ENCODE data around the gene PCMTD2.
A peak's percentile ranks its signal among the peaks of the same experiment; 100 is the strongest.

The PCMTD2 gene
- total RNA-seq = 116 reads per million, percentile 85 among the genes with 10 or more reads in this experiment

- peak; percentile 73 for DNase-seq
These were observed at the start of gene PCMTD2 for GRCh38 chr20:64255361-64256281. PCMTD2 (plus strand) TSS chr20:64255748; CDS start chr20:64259966, 4,218 bp downstream.

- DNase-seq = no peak
These were observed 48.9 kb upstream of the PCMTD2 start for GRCh38 chr20:64206614-64207013.

GRCh38 chr20:64207641-64208590 lies 47.6 kb upstream of the PCMTD2 start:
- DNase-seq = no peak

- no peak for DNase-seq
These were observed 46.4 kb upstream of the PCMTD2 start for GRCh38 chr20:64209148-64209547.

GRCh38 chr20:64210656-64211369 lies 44.7 kb upstream of the PCMTD2 start:
- DNase-seq = no peak

DNA sequence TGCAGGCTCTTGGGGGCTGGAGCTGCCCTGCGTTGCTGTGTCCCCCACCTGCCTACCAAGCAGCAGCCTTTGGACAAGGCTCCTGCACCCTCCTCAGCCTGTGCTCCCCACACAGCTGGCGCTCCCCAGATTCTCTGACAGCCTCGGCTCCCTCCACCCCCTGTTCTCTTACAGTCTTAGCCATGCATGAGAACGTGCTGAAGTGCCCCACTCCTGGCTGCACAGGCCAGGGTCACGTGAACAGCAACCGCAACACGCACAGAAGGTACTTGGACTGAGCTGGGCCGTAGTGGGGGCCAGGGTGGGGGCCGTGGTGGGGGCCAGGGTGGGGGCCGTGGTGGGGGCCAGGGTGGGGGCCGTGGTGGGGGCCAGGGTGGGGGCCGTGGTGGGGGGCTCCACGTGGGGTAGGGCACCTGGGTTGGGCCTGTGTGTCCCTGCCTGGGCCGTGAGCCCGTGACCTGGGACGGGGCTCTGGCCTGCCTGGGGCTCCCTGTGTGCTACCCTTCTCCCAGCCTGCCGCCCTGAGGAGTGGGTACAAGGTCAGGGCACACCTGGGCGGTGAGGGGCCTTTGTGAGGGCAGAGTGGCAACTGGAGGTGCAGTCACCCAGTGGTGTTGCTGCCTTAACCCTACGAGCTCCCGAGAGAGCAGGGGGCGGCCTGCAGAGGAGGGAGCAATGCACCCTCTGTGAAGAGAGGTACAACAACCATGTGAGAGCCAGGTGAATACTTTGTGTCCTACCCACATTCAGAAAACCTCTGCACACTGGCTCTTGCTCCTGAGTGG lies 43.5 kb upstream of the PCMTD2 start:
- no peak for DNase-seq

- DNase-seq = no peak
These were observed 42.8 kb upstream of the PCMTD2 start for GRCh38 chr20:64212755-64213154.

DNA sequence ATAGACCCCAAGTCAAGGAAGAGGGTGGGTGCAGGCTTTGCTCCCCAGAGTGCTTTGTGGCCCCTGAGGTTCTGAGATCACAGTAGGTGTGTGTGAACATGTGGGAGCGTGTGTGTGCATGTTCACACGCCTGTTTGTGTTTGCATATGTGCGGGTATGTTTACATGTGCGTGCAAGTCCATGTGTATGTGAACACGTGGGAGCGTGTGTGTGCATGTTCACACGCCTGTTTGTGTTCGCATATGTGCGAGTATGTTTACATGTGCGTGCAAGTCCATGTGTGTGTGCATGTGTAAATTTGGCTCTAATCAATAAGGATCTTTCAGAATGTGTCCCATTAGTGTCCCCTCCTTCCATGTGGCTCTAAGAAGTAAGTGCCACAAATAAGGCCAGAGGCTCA lies 41.4 kb upstream of the PCMTD2 start:
- DNase-seq = no peak

- no peak for DNase-seq
These were observed 40.6 kb upstream of the PCMTD2 start for GRCh38 chr20:64214952-64215351.

DNA sequence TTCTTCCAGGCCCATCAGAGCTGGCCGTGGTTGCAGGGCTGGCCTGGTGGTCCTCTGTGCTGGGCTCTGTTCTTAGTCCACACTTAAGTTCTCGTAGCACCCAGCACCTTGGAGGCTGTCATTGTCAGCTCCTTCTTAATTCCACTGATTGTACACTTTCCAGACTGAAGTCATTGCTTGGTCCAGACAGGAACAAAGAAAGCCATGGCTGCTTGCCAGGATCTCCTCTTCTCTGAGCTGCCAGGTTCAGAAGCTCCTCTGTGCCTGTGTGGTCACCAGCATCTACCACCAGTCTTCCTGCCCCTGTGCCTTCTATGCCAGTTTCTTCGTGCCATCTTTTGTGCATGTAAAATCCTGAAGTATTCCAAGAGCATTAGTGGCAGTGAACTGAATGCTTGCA lies 39.5 kb upstream of the PCMTD2 start:
- no peak for DNase-seq

- no peak for DNase-seq
These were observed 38.6 kb upstream of the PCMTD2 start for GRCh38 chr20:64216910-64217309.

DNA sequence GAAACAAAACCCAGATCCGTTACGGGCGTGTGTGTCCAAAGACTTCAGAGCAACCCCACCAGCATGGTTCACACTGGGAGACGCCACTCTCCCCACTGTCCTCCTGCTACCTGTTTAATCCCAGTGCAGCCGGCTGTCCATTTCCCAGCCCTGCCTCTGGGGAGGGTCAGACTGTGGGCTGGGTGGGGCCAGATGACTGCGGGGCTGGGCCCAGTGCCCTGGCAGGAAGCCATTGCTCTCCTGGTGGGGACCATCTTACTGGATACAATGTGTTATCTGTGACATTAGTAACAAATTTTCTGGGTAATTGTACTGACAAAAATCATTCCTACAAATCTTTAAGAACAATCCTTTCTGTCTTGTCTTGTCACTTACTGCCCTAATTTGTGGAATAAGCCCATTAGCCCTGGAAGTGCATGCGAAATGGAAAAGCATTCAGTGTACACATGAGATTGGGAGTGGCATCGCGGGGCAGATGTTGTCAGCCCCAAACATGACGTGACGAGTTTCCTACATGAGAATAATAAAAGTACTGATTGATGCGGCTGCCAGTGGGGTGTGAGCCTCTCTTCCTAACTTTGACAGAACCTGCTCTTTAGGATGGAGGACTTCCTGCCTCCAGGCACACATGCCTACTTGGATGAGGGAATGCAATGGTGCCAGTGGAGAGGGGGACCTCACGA lies 37.9 kb upstream of the PCMTD2 start:
- DNase-seq = no peak

GRCh38 chr20:64219202-64219601 lies 36.3 kb upstream of the PCMTD2 start:
- no peak for DNase-seq

DNA sequence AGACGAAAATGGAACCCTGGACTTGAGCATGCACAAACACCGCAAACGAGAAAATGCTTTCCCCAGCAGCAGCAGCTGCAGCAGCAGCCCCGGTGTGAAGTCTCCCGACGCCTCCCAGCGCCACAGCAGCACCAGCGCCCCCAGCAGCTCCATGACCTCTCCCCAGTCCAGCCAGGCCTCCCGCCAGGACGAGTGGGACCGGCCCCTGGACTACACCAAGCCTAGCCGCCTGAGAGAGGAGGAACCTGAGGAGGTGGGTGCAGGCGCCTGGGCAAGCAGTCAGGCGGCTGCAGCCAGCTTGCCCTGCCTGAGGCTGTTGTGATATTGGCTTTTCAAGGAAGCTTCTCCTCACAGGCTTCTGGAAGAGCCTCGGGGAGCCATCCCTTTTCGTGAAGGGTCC lies 35.8 kb upstream of the PCMTD2 start:
- DNase-seq = no peak

GRCh38 chr20:64220420-64220819 lies 35.1 kb upstream of the PCMTD2 start:
- DNase-seq = no peak

- DNase-seq = no peak
These were observed 34.5 kb upstream of the PCMTD2 start for GRCh38 chr20:64220891-64221527.

DNA sequence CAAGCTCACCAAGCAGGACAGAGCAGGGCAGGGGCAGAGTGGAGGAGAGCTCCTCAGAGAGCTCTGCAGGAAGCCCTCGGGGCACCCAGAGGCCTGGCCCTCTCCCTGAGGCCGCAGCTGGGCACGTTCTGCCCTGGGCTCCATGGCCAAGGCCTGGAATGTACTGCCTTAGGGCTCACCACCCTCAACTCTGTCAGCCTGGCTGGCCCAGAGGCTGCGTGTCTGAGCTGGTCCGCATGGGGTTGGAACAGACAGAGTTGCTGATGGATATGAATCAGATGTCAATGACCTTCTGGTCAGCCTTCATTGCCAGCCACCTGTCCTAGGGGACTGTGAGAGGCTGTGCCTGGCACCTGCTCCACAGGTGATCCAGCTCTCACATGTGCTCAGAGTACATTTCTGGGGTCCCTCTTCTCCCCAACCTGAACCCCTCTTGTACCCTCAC lies 33.2 kb upstream of the PCMTD2 start:
- no peak for DNase-seq

DNA sequence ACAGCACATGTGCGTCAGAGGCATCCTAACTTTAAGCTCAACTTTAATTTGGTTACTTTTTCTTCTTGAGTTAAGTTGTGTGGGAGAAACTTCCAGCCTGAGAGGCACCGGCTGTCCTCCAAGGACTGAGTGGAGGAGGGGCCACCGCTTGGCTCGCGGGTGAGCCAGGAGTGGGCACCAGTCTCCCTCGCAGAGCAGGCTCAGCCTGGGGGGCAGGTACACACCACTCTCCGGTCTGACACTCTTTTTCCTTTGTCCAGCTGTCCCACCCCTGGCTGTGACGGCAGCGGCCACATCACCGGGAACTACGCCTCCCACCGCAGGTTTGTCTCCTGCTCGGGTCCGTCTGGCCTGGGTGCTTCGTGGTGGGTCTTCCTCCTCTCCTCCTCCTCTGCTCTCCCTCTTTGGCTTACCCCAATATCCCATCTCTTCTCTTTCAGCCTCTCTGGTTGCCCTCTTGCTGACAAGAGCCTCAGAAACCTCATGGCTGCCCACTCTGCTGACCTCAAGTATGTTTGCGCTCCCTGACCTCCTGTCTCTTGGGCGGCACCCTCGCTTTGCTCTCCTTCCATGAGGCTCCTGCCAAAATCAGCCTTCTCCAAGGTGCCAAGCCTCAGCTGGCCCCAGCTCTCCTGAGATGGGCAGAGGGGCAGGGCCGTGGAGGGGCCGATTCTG lies 32.6 kb upstream of the PCMTD2 start:
- no peak for DNase-seq

DNA sequence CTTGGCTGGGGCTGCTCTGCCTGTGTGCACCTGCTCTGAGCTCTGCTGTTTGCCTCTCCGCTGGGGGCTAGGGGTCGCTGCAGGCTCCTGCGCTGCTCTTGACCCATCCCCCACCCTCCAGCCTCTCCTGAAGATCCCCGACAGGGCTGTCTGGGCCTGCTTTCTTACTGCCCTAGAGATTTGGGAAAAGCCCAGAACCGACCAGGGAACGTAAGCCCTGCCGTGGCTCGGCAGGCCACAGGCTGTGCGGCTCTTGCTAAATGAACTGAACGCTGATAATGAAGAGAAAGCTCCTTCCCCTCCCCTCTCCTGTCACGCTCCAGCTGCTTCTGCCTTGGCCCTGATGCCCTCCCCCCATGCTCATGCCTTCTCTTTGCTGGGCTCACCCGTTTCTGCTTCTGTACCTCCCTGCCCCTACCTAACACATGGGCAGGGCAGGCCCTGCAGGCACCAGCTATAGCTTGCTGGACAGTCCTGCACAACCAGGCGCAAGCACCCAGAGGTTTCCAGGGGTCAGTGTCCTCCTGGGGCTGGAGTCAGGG lies 32.0 kb upstream of the PCMTD2 start:
- DNase-seq = no peak
